Measurements from ENCODE around the gene TTF2. TPM values are rescaled to one million over a fixed set of nuclear protein-coding genes. Genes with fewer than 3 reads are reported as not detected.

Gene TTF2
- total and polyA plus RNA-seq, 7 donors: 3.6 to 19.3 (median 8.6) TPM

DNA sequence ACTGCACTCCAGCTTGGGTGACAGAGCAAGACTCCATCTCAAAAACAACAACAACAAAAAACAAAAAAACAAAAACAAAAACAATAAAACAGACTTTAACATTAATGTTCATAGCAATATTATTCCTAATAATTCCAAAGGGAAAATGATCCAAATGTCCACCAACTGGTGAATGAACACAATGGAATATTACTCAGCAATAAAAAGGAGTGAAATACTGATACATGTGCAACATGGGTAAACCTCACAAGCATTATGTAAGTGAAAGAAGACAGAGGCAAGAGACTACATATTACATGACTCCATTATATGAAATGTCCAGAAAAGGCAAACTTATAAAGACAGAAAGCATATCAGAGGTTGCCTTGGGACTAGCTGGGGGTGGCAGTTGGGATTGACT lies 6.1 kb upstream of the TTF2 start:
- H3K27ac ChIP-seq: no peak overlapping the region
- no peak for DNase-seq
- intact Hi-C loops (cut with DNase I): loop anchor here (5.0 kb wide), 1 partner anchor 67 kb away; no protein-coding TSS in a partner anchor
- no peaks in the 10 kb centered on the region for H3K27me3 ChIP-seq
- H3K36me3 ChIP-seq: no peaks in the 10 kb centered on the region
- H3K9me3 ChIP-seq: no peaks in the 10 kb centered on the region
- no peak overlapping the region for H3K4me3 ChIP-seq
- TF ChIP-seq EP300 (IDR thresholded peaks at IDR 0.05) (no peak), POLR2AphosphoS5 (IDR thresholded peaks at IDR 0.05) (no peak), POLR2A (IDR thresholded peaks at IDR 0.05) (no peak)
- TF ChIP-seq, protein P1, sequence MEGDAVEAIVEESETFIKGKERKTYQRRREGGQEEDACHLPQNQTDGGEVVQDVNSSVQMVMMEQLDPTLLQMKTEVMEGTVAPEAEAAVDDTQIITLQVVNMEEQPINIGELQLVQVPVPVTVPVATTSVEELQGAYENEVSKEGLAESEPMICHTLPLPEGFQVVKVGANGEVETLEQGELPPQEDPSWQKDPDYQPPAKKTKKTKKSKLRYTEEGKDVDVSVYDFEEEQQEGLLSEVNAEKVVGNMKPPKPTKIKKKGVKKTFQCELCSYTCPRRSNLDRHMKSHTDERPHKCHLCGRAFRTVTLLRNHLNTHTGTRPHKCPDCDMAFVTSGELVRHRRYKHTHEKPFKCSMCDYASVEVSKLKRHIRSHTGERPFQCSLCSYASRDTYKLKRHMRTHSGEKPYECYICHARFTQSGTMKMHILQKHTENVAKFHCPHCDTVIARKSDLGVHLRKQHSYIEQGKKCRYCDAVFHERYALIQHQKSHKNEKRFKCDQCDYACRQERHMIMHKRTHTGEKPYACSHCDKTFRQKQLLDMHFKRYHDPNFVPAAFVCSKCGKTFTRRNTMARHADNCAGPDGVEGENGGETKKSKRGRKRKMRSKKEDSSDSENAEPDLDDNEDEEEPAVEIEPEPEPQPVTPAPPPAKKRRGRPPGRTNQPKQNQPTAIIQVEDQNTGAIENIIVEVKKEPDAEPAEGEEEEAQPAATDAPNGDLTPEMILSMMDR (IDR thresholded peaks at IDR 0.05): no peak
- peaks cover 0 to 12% (median 7%) of the 10 kb centered on the region in 4 donors for H3K4me1 ChIP-seq

DNA sequence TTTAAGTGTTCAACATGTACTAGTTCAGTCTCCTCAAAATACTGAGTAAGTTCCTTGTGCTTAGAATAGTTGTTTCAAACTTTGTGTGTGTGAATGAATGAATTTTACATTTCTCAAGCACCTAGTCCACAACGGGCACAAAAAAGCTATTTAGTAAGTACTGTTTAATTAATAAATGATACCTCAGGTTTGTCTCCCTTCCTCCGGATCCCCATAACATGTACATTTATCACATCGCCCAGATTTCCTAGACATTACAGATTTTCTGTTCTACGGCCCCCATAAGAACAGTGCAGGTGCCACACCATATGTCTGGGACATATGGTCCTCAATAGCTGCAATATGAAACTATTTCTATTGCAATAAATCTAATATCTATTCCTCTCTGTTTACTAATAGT lies 1.3 kb upstream of the TTF2 start:
- H3K4me3 ChIP-seq: no peak overlapping the region
- no peaks in the 10 kb centered on the region for H3K9me3 ChIP-seq
- H3K27me3 ChIP-seq: no peaks in the 10 kb centered on the region
- TF ChIP-seq, protein P1 (IDR thresholded peaks at IDR 0.05): no peak
- TF ChIP-seq EP300 (IDR thresholded peaks at IDR 0.05): no peak
- TF ChIP-seq POLR2A (IDR thresholded peaks at IDR 0.05): no peak
- no peak for TF ChIP-seq POLR2AphosphoS5 (IDR thresholded peaks at IDR 0.05)
- H3K27ac ChIP-seq: peak overlapping the region in 1 of 4 donors; percentile 70
- WGBS, 2 donors: 7 to 26% methylated on average over 4 of the region's 4 CpGs
- H3K4me1 ChIP-seq: peaks cover 0 to 10% (median 7%) of the 10 kb centered on the region in 4 donors
- no peaks in the 10 kb centered on the region for H3K36me3 ChIP-seq
- intact Hi-C loops (cut with DNase I): loop anchor here (2.0 to 5.0 kb wide), 3 partner anchors 147 to 487 kb away; partner anchors contain the start of gene CD58
- no peak for DNase-seq

DNA sequence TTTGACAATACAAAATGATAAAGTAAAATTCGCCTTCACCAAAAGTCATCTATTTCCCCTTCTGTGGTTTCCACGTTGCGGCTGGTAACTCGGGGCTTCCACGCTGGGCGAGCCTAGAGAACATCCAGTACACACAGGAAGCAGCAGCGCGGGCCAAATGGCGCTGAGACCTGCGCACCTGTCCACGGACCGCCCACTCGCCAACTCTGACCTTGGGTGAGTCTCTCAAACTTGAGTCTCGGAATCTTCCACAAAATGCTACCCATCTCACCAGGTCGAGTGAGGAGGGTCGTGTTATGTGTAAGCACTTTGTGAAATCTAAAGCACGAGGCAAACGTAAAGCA lies 820 bp upstream of the TTF2 start:
- TF ChIP-seq EP300 (IDR thresholded peaks at IDR 0.05): no peak
- intact Hi-C loops (cut with DNase I): loop anchor here (2.0 to 5.0 kb wide), 3 partner anchors 147 to 487 kb away; partner anchors contain the start of gene CD58
- Histone ChIP-seq H3K36me3 (no peaks in the 10 kb centered on the region), H3K27me3 (no peaks in the 10 kb centered on the region), H3K9me3 (no peaks in the 10 kb centered on the region), H3K27ac (peak overlapping the region in 3 of 4 donors; percentile 70 to 87 (median 77)), H3K4me1 (peaks cover 0 to 10% (median 7%) of the 10 kb centered on the region in 4 donors), H3K4me3 (peak overlapping the region in 3 of 4 donors; percentile 60 to 89 (median 64))
- no peak for DNase-seq
- 1% methylated on average over 18 of the region's 18 CpGs for WGBS, 2 donors

DNA sequence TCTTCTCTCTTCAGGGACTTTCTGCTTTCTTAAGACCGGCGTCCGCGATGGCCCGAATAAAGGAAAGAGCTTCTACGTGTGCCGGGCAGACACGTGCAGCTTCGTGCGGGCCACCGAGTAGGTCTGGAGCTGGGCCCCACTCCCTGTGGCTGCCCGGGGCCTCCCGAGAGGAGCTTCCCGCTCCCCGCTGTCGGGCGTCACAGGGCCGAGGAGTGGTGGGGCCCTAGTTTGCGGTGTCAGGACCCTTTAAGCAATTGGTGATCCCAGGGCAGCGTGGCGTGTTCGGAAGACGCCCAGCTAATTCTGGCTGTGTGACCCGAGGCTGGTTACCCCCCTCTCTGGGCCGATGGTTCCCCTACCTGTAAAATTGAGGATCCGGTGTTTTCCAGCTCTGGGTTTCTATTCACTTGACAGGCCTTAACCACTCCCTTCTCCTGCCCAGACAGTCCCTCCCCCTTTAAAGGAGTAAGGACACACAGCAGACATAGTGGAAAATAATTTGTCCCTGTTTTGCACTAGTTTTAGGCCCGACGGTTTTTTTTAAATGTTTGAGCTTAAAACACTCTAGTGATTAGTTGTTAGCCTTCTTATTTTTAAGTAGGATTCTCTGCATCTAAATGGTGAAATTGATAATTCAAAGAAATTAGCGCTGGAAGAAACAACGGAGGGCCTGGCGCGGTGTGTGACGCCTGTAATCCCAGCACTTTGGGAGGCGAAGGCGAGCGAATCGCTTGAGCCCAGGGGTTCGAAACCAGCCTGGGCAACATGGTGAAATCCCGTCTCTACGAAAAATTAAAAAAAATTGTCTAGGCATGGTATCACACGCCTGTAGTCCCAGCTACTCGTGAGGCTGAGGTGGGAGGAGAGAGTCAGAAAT lies 553 bp downstream of the TTF2 start:
- TF ChIP-seq, protein P1 (IDR thresholded peaks at IDR 0.05): no peak
- peak in 1 of 4 donors; percentile 1 for TF ChIP-seq POLR2AphosphoS5 (IDR thresholded peaks at IDR 0.05)
- intact Hi-C loops (cut with DNase I): loop anchor here (2.0 to 5.0 kb wide), 2 partner anchors 60 to 307 kb away; partner anchors contain the start of genes MAN1A2 and TRIM45
- Histone ChIP-seq H3K4me1 (peaks cover 0 to 10% (median 7%) of the 10 kb centered on the region in 4 donors), H3K36me3 (no peaks in the 10 kb centered on the region), H3K9me3 (no peaks in the 10 kb centered on the region), H3K27me3 (no peaks in the 10 kb centered on the region), H3K27ac (peak overlapping the region; percentile 70 to 87 (median 79)), H3K4me3 (peak overlapping the region; percentile 57 to 89 (median 62))
- WGBS, 2 donors: 27 to 29% methylated on average over 42 of the region's 42 CpGs
- no peak for DNase-seq

DNA sequence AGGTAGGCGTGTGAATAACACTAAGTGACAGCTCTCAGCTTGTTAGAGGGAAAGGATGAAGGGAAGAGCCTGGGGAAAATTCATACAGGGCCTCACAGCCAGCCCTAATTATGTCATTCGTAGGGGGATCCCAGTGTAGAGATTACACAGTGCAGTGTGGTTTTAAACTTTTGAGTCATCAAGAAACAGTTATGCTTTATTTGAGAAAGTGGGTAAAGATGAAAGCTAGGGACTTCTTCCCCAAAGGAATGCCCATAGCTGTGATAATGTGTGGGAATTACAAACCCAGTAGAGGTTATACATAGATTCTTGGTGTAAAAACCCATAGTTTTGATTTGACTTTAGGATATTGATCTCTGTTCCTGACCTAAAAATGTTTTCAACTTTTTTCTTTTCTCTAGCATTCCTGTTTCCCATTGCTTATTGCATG lies 1.9 kb downstream of the TTF2 start:
- no peak for TF ChIP-seq POLR2A (IDR thresholded peaks at IDR 0.05)
- no peak for TF ChIP-seq POLR2AphosphoS5 (IDR thresholded peaks at IDR 0.05)
- TF ChIP-seq, protein P1 (IDR thresholded peaks at IDR 0.05): no peak
- no peak for TF ChIP-seq EP300 (IDR thresholded peaks at IDR 0.05)
- Histone ChIP-seq H3K36me3 (no peaks in the 10 kb centered on the region), H3K27ac (no peak overlapping the region), H3K4me1 (peaks cover 0 to 10% (median 7%) of the 10 kb centered on the region in 4 donors), H3K9me3 (no peaks in the 10 kb centered on the region), H3K4me3 (no peak overlapping the region), H3K27me3 (no peaks in the 10 kb centered on the region)
- intact Hi-C loops (cut with DNase I): loop anchor here (2.0 to 5.0 kb wide), 2 partner anchors 59 to 305 kb away; partner anchors contain the start of genes MAN1A2 and TRIM45
- WGBS, 2 donors: 72 to 85% methylated on average over 2 of the region's 2 CpGs
- DNase-seq: no peak

Measured in sigmoid colon (tissue), 7 donors.